Transverse colon (tissue), 4 donors: ENCODE results near the gene CLEC6A.
"Not testable (repeated sequence)": the region's sequence is repeated elsewhere in the genome, so short reads cannot be mapped to it uniquely, and the experiment has no call there.

ENCODE experiments used
- EP300 ChIP-seq: sonication (generic); formaldehyde crosslinking; IDR thresholded peaks from one replicate; pipeline ENCODE4 v1.6.1; 2017; ENCODE audit warnings: antibody characterized with exemption, low read depth
- POLR2A ChIP-seq: fragments of 450-650 bp; IDR thresholded peaks from one replicate; pipeline ENCODE4 v1.6.1; 2016; ENCODE audit warnings: antibody characterized with exemption, mild to moderate bottlenecking, moderate library complexity
- POLR2AphosphoS5 ChIP-seq, 3 donors: sonication (generic); formaldehyde crosslinking; IDR thresholded peaks; one replicate each; pipeline ENCODE4 v1.6.1; 2016; ENCODE audit warnings: antibody characterized with exemption in 3 of 3
- TF ChIP-seq, protein P1 (sequence below), 5 experiments: fragments of 200-600 bp in 3 of 5; fragments of 450-650 bp in 2 of 5; sonication (generic) in 3 of 5; IDR thresholded peaks; 1 replicate in 2 of 5; 2 replicates in 3 of 5; pipeline ENCODE4 v1.5.1; 2016 to 2017; ENCODE audit warnings: antibody characterized with exemption in 5 of 5, inconsistent platforms in 3 of 5, mild to moderate bottlenecking in 2 of 5, moderate library complexity in 1 of 5

DNA sequence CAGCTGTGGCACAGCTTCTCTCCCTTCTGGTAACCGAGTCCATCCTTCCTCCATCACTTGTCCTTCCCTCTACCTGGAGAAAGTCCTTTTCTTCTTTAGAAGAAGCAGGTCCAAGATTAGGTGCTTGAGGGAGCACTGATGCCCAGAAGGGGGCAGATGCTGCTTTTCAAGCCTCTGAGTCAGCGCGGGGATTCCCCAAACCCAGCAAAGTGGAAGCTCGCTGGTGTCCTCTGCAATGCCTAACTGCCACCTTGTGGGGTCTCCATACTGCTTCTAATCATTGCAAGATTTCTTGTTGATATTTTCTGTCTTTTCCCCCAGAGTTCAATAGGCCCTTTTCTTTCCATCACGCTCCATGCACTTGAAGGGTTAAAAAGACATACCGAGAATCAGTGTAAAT lies 36.2 kb upstream of the CLEC6A start:
- TF ChIP-seq, protein P1, sequence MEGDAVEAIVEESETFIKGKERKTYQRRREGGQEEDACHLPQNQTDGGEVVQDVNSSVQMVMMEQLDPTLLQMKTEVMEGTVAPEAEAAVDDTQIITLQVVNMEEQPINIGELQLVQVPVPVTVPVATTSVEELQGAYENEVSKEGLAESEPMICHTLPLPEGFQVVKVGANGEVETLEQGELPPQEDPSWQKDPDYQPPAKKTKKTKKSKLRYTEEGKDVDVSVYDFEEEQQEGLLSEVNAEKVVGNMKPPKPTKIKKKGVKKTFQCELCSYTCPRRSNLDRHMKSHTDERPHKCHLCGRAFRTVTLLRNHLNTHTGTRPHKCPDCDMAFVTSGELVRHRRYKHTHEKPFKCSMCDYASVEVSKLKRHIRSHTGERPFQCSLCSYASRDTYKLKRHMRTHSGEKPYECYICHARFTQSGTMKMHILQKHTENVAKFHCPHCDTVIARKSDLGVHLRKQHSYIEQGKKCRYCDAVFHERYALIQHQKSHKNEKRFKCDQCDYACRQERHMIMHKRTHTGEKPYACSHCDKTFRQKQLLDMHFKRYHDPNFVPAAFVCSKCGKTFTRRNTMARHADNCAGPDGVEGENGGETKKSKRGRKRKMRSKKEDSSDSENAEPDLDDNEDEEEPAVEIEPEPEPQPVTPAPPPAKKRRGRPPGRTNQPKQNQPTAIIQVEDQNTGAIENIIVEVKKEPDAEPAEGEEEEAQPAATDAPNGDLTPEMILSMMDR (IDR thresholded peaks at IDR 0.05) = not testable (repeated sequence)
- not testable (repeated sequence) for TF ChIP-seq POLR2A; POLR2AphosphoS5 (IDR thresholded peaks at IDR 0.05); EP300
